Measurements from ENCODE around the gene XRN2. TPM values are rescaled to one million over a fixed set of nuclear protein-coding genes. Genes with fewer than 3 reads are reported as not detected.

The XRN2 gene
- total and polyA plus RNA-seq, 2 donors from 2014 or later, result 22.6 to 60.9 TPM

GRCh38 chr20:21381619-21382018, 78.5 kb downstream of the XRN2 start:
- Histone ChIP-seq H3K4me1 (ENCODE audit: control insufficient read depth in 2 of 3, insufficient read depth in 2 of 3, low read depth in 1 of 3, low read length in 3 of 3) (no peaks in the 10 kb centered on the region), H3K27me3 (ENCODE audit: control insufficient read depth, insufficient read depth, low read length) (no peaks in the 10 kb centered on the region), H3K9me3 (ENCODE audit: control insufficient read depth in 2 of 3, insufficient read depth in 1 of 3, low read length in 3 of 3) (no peaks in the 10 kb centered on the region), H3K4me3 (ENCODE audit: low read length in 3 of 3) (no peak overlapping the region), H3K27ac (ENCODE audit: low read depth in 2 of 2, low read length in 2 of 2) (no peak overlapping the region), H3K9ac (ENCODE audit: low read length in 3 of 3) (no peak overlapping the region), H3K36me3 (ENCODE audit: control insufficient read depth in 2 of 3, insufficient read depth in 3 of 3, low read length in 3 of 3) (peaks cover 0 to 37% (median 11%) of the 10 kb centered on the region in 3 donors)
- FAIRE-seq (no peak), DNase-seq (no peak)
- TF ChIP-seq CTCF (IDR thresholded peaks at IDR 0.05; ENCODE audit: borderline replicate concordance, extremely low read depth, insufficient read depth), result no peak
- intact Hi-C loops (cut with DNase I), result no loop called here

GRCh38 chr20:21384308-21384892, 81.3 kb downstream of the XRN2 start:
- Histone ChIP-seq H3K9me3 (ENCODE audit: control insufficient read depth in 2 of 3, insufficient read depth in 1 of 3, low read length in 3 of 3) (no peaks in the 10 kb centered on the region), H3K27ac (ENCODE audit: low read depth in 2 of 2, low read length in 2 of 2) (no peak overlapping the region), H3K4me3 (ENCODE audit: low read length in 3 of 3) (no peak overlapping the region), H3K4me1 (ENCODE audit: control insufficient read depth in 2 of 3, insufficient read depth in 2 of 3, low read depth in 1 of 3, low read length in 3 of 3) (no peaks in the 10 kb centered on the region), H3K36me3 (ENCODE audit: control insufficient read depth in 2 of 3, insufficient read depth in 3 of 3, low read length in 3 of 3) (peaks cover 0 to 38% (median 16%) of the 10 kb centered on the region in 3 donors), H3K9ac (ENCODE audit: low read length in 3 of 3) (no peak overlapping the region), H3K27me3 (ENCODE audit: control insufficient read depth, insufficient read depth, low read length) (no peaks in the 10 kb centered on the region)
- DNase-seq (no peak), FAIRE-seq (no peak)
- intact Hi-C loops (cut with DNase I), result no loop called here
- TF ChIP-seq CTCF (IDR thresholded peaks at IDR 0.05; ENCODE audit: borderline replicate concordance, extremely low read depth, insufficient read depth), result no peak

GRCh38 chr20:21386111-21386510, 83.0 kb downstream of the XRN2 start:
- H3K27ac ChIP-seq (ENCODE audit: low read depth in 2 of 2, low read length in 2 of 2), result no peak overlapping the region
- no peak for DNase-seq
- intact Hi-C loops (cut with DNase I), result no loop called here
- peaks cover 5% of the 10 kb centered on the region for H3K27me3 ChIP-seq (ENCODE audit: control insufficient read depth, insufficient read depth, low read length)
- FAIRE-seq, result no peak
- peaks cover 0 to 30% (median 15%) of the 10 kb centered on the region in 3 donors for H3K36me3 ChIP-seq (ENCODE audit: control insufficient read depth in 2 of 3, insufficient read depth in 3 of 3, low read length in 3 of 3)
- TF ChIP-seq CTCF (IDR thresholded peaks at IDR 0.05; ENCODE audit: borderline replicate concordance, extremely low read depth, insufficient read depth), result no peak
- H3K9me3 ChIP-seq (ENCODE audit: control insufficient read depth in 2 of 3, insufficient read depth in 1 of 3, low read length in 3 of 3), result no peaks in the 10 kb centered on the region
- H3K9ac ChIP-seq (ENCODE audit: low read length in 3 of 3), result no peak overlapping the region
- no peak overlapping the region for H3K4me3 ChIP-seq (ENCODE audit: low read length in 3 of 3)
- no peaks in the 10 kb centered on the region for H3K4me1 ChIP-seq (ENCODE audit: control insufficient read depth in 2 of 3, insufficient read depth in 2 of 3, low read depth in 1 of 3, low read length in 3 of 3)

- Histone ChIP-seq H3K9me3 (ENCODE audit: control insufficient read depth in 2 of 3, insufficient read depth in 1 of 3, low read length in 3 of 3) (no peaks in the 10 kb centered on the region), H3K27ac (ENCODE audit: low read depth in 2 of 2, low read length in 2 of 2) (no peak overlapping the region), H3K36me3 (ENCODE audit: control insufficient read depth in 2 of 3, insufficient read depth in 3 of 3, low read length in 3 of 3) (peaks cover 0 to 21% (median 13%) of the 10 kb centered on the region in 3 donors), H3K9ac (ENCODE audit: low read length in 3 of 3) (no peak overlapping the region), H3K4me3 (ENCODE audit: low read length in 3 of 3) (no peak overlapping the region), H3K4me1 (ENCODE audit: control insufficient read depth in 2 of 3, insufficient read depth in 2 of 3, low read depth in 1 of 3, low read length in 3 of 3) (no peaks in the 10 kb centered on the region), H3K27me3 (ENCODE audit: control insufficient read depth, insufficient read depth, low read length) (peaks cover 13% of the 10 kb centered on the region)
- FAIRE-seq (no peak), DNase-seq (no peak)
- intact Hi-C loops (cut with DNase I), result no loop called here
- no peak for TF ChIP-seq CTCF (IDR thresholded peaks at IDR 0.05; ENCODE audit: borderline replicate concordance, extremely low read depth, insufficient read depth)
Measured at GRCh38 chr20:21387528-21387927, 84.4 kb downstream of the XRN2 start.
